ENCODE data around the gene CDH4. TPM values are rescaled to one million over a fixed set of nuclear protein-coding genes. Genes with fewer than 3 reads are reported as not detected.

Gene CDH4
- total and polyA plus RNA-seq, 11 donors, result 0.04 to 0.54 (median 0.08) TPM; not detected in 1

- no peak overlapping the region for H3K27ac ChIP-seq
- DNase-seq (no peak), ATAC-seq (peak in 1 of 4 donors; percentile 25)
- intact Hi-C loops (cut with DNase I), result no loop called here
- peaks cover 0 to 7% (median 0%) of the 10 kb centered on the region in 12 donors for H3K4me1 ChIP-seq
- H3K9me3 ChIP-seq, result no peaks in the 10 kb centered on the region
- TF ChIP-seq POLR2A (IDR thresholded peaks at IDR 0.05) (no peak), CTCF (IDR thresholded peaks at IDR 0.05) (no peak)
- no peaks in the 10 kb centered on the region for H3K36me3 ChIP-seq
- H3K4me3 ChIP-seq, result no peak overlapping the region
- peaks cover 0 to 18% (median 0%) of the 10 kb centered on the region in 9 donors for H3K27me3 ChIP-seq
- WGBS, 4 donors, result 78 to 85% (median 84%) methylated on average over 5 to 13 of the region's 13 CpGs
Observed at GRCh38 chr20:61508301-61509096, 256.4 kb downstream of the CDH4 start.

GRCh38 chr20:61510778-61511330 lies 258.8 kb downstream of the CDH4 start:
- TF ChIP-seq POLR2A (IDR thresholded peaks at IDR 0.05), result no peak
- no peak for TF ChIP-seq CTCF (IDR thresholded peaks at IDR 0.05)
- 66 to 81% (median 76%) methylated on average over 7 of the region's 7 CpGs for WGBS, 4 donors

GRCh38 chr20:61512475-61512874 lies 260.4 kb downstream of the CDH4 start:
- H3K36me3 ChIP-seq, result no peaks in the 10 kb centered on the region
- H3K9me3 ChIP-seq, result no peaks in the 10 kb centered on the region
- H3K4me1 ChIP-seq, result peaks cover 0 to 6% (median 0%) of the 10 kb centered on the region in 12 donors
- ATAC-seq, result no peak
- intact Hi-C loops (cut with DNase I), result loop anchor here in 1 of 10 donors (10.0 kb wide), 1 partner anchor 72 kb away; no protein-coding TSS in a partner anchor
- no peak overlapping the region for H3K4me3 ChIP-seq
- peaks cover 0 to 11% (median 0%) of the 10 kb centered on the region in 9 donors for H3K27me3 ChIP-seq
- TF ChIP-seq POLR2A (IDR thresholded peaks at IDR 0.05) (no peak), CTCF (IDR thresholded peaks at IDR 0.05) (no peak)
- 85 to 89% (median 87%) methylated on average over 11 of the region's 11 CpGs for WGBS, 4 donors
- no peak for DNase-seq
- H3K27ac ChIP-seq, result no peak overlapping the region

More at GRCh38 chr20:61510778-61511330, 258.8 kb downstream of the CDH4 start:
- Histone ChIP-seq H3K36me3 (no peaks in the 10 kb centered on the region), H3K27me3 (peaks cover 0 to 14% (median 0%) of the 10 kb centered on the region in 9 donors), H3K4me3 (no peak overlapping the region), H3K9me3 (no peaks in the 10 kb centered on the region), H3K4me1 (peaks cover 0 to 7% (median 0%) of the 10 kb centered on the region in 12 donors), H3K27ac (no peak overlapping the region)
- DNase-seq, result no peak
- no peak for ATAC-seq
- intact Hi-C loops (cut with DNase I), result loop anchor here in 1 of 10 donors (10.0 kb wide), 1 partner anchor 74 kb away; no protein-coding TSS in a partner anchor
